GM23338 (cell line): Measurements from ENCODE around the gene DLG2. TPM values are rescaled to one million over a fixed set of nuclear protein-coding genes. Genes with fewer than 3 reads are reported as not detected.

Experiments
- ATAC-seq: fragments of 200-7000 bp; cut with Tn5 transposase; 3 replicates; pipeline ENCODE4 v1.9.1; 2020
- DNase-seq: peaks from one replicate; pipeline ENCODE4 v3.0.0-alpha.2; 2015; ENCODE audit warnings: low spot score
- H2AFZ ChIP-seq: fragments of 200-600 bp; sonication (generic); 2 replicates; pipeline ENCODE4 v1.8.0; 2016; ENCODE audit warnings: antibody characterized with exemption, mild to moderate bottlenecking, moderate library complexity
- H3F3A ChIP-seq: fragments of 200-600 bp; sonication (generic); replicated peaks from 2 replicates; pipeline ENCODE4 v1.8.0; 2017; ENCODE audit warnings: antibody characterized with exemption, mixed run types, low read depth
- H3K27ac ChIP-seq: fragments of 200-600 bp; sonication (generic); 2 replicates; pipeline ENCODE4 v1.6.1; 2016; ENCODE audit warnings: low read depth
- H3K27me3 ChIP-seq: fragments of 200-600 bp; sonication (generic); 2 replicates; pipeline ENCODE4 v1.8.0; 2016; ENCODE audit warnings: mild to moderate bottlenecking, mixed run types, moderate library complexity; ENCODE audit not compliant: insufficient read depth
- H3K36me3 ChIP-seq: fragments of 200-600 bp; sonication (generic); 2 replicates; pipeline ENCODE4 v1.8.0; 2016; ENCODE audit warnings: mild to moderate bottlenecking; ENCODE audit not compliant: insufficient read depth
- H3K4me1 ChIP-seq: fragments of 200-600 bp; sonication (generic); 2 replicates; pipeline ENCODE4 v1.8.0; 2016; ENCODE audit warnings: mild to moderate bottlenecking, moderate library complexity; ENCODE audit not compliant: insufficient read depth
- H3K4me2 ChIP-seq: fragments of 200-600 bp; sonication (generic); 2 replicates; pipeline ENCODE4 v1.7.1; 2017; ENCODE audit warnings: mixed run types
- H3K4me3 ChIP-seq: fragments of 200-600 bp; sonication (generic); 2 replicates; pipeline ENCODE4 v1.6.1; 2016; ENCODE audit warnings: mixed run types
- H3K79me2 ChIP-seq: fragments of 200-600 bp; sonication (generic); replicated peaks from 2 replicates; pipeline ENCODE4 v1.8.0; 2017; ENCODE audit warnings: mild to moderate bottlenecking; ENCODE audit not compliant: insufficient read depth
- H3K9me2 ChIP-seq: fragments of 200-600 bp; sonication (generic); 2 replicates; pipeline ENCODE4 v1.8.0; 2017; ENCODE audit not compliant: insufficient read depth
- H4K20me1 ChIP-seq: fragments of 200-600 bp; sonication (generic); replicated peaks from 2 replicates; pipeline ENCODE4 v1.8.0; 2017; ENCODE audit warnings: mild to moderate bottlenecking; ENCODE audit not compliant: insufficient read depth
- H3K27ac Mint-ChIP-seq: 2 replicates; pipeline ENCODE4 v1.8.0; 2020; ENCODE audit warnings: inconsistent platforms, mild to moderate bottlenecking, moderate library complexity, mixed read lengths
- H3K27me3 Mint-ChIP-seq: 3 replicates; pipeline ENCODE4 v1.8.0; 2022; ENCODE audit warnings: low read depth, mild to moderate bottlenecking, moderate library complexity, mixed read lengths, inconsistent platforms; ENCODE audit not compliant: insufficient read depth, poor library complexity
- H3K36me3 Mint-ChIP-seq: 3 replicates; pipeline ENCODE4 v1.8.0; 2021; ENCODE audit warnings: low read depth, mild to moderate bottlenecking, inconsistent platforms, moderate library complexity, mixed read lengths
- H3K4me1 Mint-ChIP-seq: 3 replicates; pipeline ENCODE4 v1.8.0; 2020; ENCODE audit warnings: mild to moderate bottlenecking, inconsistent platforms, mixed read lengths
- H3K4me3 Mint-ChIP-seq: 3 replicates; pipeline ENCODE4 v1.8.0; 2021; ENCODE audit warnings: moderate library complexity, mild to moderate bottlenecking, inconsistent platforms, mixed read lengths
- H3K9me3 Mint-ChIP-seq: 3 replicates; pipeline ENCODE4 v1.8.0; 2020; ENCODE audit warnings: moderate library complexity, mild to moderate bottlenecking, inconsistent platforms, mixed read lengths
- CREB1 ChIP-seq: fragments of 250-450 bp; sonication (Bioruptor Pico); IDR thresholded peaks from 2 replicates; pipeline ENCODE4 v1.5.0; 2020; ENCODE audit warnings: low read depth, mild to moderate bottlenecking, moderate library complexity
- EZH2 ChIP-seq: fragments of 200-600 bp; sonication (generic); IDR thresholded peaks from one replicate; pipeline ENCODE4 v1.8.0; 2017; ENCODE audit warnings: antibody characterized with exemption, mild to moderate bottlenecking, low read depth; ENCODE audit not compliant: unreplicated experiment
- EZH2phosphoT487 ChIP-seq: fragments of 200-600 bp; sonication (generic); IDR thresholded peaks from one replicate; pipeline ENCODE4 v1.8.1; 2018; ENCODE audit warnings: antibody characterized with exemption; ENCODE audit not compliant: unreplicated experiment
- JUNB ChIP-seq: IDR thresholded peaks from one replicate; pipeline ENCODE4 v1.6.1; 2016; ENCODE audit warnings: antibody characterized with exemption; ENCODE audit not compliant: unreplicated experiment
- NANOG ChIP-seq: IDR thresholded peaks from 2 replicates; pipeline ENCODE4 v1.6.1; 2016; ENCODE audit warnings: antibody characterized with exemption, borderline replicate concordance
- POLR2AphosphoS5 ChIP-seq: IDR thresholded peaks from 2 replicates; pipeline ENCODE4 v1.6.1; 2016; ENCODE audit warnings: antibody characterized with exemption, low read depth
- STAT1 ChIP-seq: IDR thresholded peaks from one replicate; pipeline ENCODE4 v1.6.1; 2016; ENCODE audit warnings: antibody characterized with exemption; ENCODE audit not compliant: unreplicated experiment
- ZNF331 ChIP-seq: fragments of 250-450 bp; sonication (Bioruptor Pico); IDR thresholded peaks from 2 replicates; pipeline ENCODE4 v1.5.0; 2020; ENCODE audit warnings: low read depth, mild to moderate bottlenecking, moderate library complexity
- polyA plus RNA-seq: library from polyadenylated mRNA; unstranded; fragments of >200 nt; fragmentation: Nextera tagmentation; extraction: Ambion mirVana; gene quantifications from 2 replicates; pipeline ENCODE4 v1.2.1, GENCODE V29; 2016
- total RNA-seq: library from RNA; depleted of rRNA; stranded (reverse); fragments of >200 nt; shearing (Covaris generic); gene quantifications from 2 replicates; pipeline ENCODE4 v1.2.3, GENCODE V29; 2014
- TF ChIP-seq, protein P1 (sequence below): fragments of 250-450 bp; sonication (Bioruptor Pico); IDR thresholded peaks from 2 replicates; pipeline ENCODE4 v1.5.0; 2020; ENCODE audit warnings: mild to moderate bottlenecking, moderate library complexity
- TF ChIP-seq, protein P2 (sequence below): IDR thresholded peaks from 2 replicates; pipeline ENCODE4 v1.6.1; 2016; ENCODE audit warnings: antibody characterized with exemption
- TF ChIP-seq, protein P3 (sequence below), 2 experiments: fragments of 200-600 bp in 1 of 2; sonication (generic) in 1 of 2; conservative IDR thresholded peaks; 2 replicates each; pipeline versions ENCODE4 v1.5.1 to v1.6.1; 2016 to 2017; ENCODE audit warnings: antibody characterized with exemption in 2 of 2, low read depth in 2 of 2, mild to moderate bottlenecking in 2 of 2, moderate library complexity in 1 of 2
- TF ChIP-seq, protein P4 (sequence below): IDR thresholded peaks from one replicate; pipeline ENCODE4 v1.6.1; 2018; ENCODE audit warnings: antibody characterized with exemption; ENCODE audit not compliant: unreplicated experiment

Gene DLG2
- total and polyA plus RNA-seq, 2 experiments from 2014 or later: 19.8 to 21.5 TPM

DNA sequence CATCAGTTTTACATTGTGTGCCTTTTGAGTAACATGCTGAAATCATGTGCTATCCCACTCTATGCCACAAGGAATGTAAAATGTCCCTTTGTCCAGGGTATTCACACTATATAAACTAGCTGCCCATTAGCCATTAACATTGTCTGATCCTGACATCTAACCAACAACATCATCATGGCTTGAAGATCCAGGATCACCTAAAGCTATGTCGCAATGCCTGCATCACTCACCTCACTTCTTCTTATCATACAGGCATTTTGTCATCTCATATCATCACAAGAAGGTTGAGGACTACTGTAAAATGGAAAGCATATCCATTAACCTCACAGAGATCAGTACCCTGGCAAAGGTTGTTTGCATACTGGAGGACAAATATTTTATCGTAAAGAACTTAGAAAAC is 742.3 kb downstream of the DLG2 start:
- H3K36me3 ChIP-seq: no peaks in the 10 kb centered on the region
- H3K4me1 ChIP-seq: no peaks in the 10 kb centered on the region
- no peak overlapping the region for H3K4me2 ChIP-seq
- H3K9me2 ChIP-seq: peaks cover 2% of the 10 kb centered on the region; the same call in 1 of the 2 replicates
- H3K27me3 ChIP-seq: no peaks in the 10 kb centered on the region
- no peaks in the 10 kb centered on the region for H3K79me2 ChIP-seq
- Mint-ChIP-seq H3K36me3 (no peaks in the 10 kb centered on the region), H3K27me3 (no peaks in the 10 kb centered on the region), H3K4me3 (no peak overlapping the region), H3K27ac (no peak overlapping the region), H3K4me1 (no peaks in the 10 kb centered on the region), H3K9me3 (no peaks in the 10 kb centered on the region)
- H2AFZ ChIP-seq: no peak overlapping the region
- DNase-seq (no peak), ATAC-seq (no peak)
- no peak for TF ChIP-seq JUNB
- TF ChIP-seq EZH2: no peak
- TF ChIP-seq ZNF331 (CRISPR knock-in tag): no peak
- TF ChIP-seq, protein P1, sequence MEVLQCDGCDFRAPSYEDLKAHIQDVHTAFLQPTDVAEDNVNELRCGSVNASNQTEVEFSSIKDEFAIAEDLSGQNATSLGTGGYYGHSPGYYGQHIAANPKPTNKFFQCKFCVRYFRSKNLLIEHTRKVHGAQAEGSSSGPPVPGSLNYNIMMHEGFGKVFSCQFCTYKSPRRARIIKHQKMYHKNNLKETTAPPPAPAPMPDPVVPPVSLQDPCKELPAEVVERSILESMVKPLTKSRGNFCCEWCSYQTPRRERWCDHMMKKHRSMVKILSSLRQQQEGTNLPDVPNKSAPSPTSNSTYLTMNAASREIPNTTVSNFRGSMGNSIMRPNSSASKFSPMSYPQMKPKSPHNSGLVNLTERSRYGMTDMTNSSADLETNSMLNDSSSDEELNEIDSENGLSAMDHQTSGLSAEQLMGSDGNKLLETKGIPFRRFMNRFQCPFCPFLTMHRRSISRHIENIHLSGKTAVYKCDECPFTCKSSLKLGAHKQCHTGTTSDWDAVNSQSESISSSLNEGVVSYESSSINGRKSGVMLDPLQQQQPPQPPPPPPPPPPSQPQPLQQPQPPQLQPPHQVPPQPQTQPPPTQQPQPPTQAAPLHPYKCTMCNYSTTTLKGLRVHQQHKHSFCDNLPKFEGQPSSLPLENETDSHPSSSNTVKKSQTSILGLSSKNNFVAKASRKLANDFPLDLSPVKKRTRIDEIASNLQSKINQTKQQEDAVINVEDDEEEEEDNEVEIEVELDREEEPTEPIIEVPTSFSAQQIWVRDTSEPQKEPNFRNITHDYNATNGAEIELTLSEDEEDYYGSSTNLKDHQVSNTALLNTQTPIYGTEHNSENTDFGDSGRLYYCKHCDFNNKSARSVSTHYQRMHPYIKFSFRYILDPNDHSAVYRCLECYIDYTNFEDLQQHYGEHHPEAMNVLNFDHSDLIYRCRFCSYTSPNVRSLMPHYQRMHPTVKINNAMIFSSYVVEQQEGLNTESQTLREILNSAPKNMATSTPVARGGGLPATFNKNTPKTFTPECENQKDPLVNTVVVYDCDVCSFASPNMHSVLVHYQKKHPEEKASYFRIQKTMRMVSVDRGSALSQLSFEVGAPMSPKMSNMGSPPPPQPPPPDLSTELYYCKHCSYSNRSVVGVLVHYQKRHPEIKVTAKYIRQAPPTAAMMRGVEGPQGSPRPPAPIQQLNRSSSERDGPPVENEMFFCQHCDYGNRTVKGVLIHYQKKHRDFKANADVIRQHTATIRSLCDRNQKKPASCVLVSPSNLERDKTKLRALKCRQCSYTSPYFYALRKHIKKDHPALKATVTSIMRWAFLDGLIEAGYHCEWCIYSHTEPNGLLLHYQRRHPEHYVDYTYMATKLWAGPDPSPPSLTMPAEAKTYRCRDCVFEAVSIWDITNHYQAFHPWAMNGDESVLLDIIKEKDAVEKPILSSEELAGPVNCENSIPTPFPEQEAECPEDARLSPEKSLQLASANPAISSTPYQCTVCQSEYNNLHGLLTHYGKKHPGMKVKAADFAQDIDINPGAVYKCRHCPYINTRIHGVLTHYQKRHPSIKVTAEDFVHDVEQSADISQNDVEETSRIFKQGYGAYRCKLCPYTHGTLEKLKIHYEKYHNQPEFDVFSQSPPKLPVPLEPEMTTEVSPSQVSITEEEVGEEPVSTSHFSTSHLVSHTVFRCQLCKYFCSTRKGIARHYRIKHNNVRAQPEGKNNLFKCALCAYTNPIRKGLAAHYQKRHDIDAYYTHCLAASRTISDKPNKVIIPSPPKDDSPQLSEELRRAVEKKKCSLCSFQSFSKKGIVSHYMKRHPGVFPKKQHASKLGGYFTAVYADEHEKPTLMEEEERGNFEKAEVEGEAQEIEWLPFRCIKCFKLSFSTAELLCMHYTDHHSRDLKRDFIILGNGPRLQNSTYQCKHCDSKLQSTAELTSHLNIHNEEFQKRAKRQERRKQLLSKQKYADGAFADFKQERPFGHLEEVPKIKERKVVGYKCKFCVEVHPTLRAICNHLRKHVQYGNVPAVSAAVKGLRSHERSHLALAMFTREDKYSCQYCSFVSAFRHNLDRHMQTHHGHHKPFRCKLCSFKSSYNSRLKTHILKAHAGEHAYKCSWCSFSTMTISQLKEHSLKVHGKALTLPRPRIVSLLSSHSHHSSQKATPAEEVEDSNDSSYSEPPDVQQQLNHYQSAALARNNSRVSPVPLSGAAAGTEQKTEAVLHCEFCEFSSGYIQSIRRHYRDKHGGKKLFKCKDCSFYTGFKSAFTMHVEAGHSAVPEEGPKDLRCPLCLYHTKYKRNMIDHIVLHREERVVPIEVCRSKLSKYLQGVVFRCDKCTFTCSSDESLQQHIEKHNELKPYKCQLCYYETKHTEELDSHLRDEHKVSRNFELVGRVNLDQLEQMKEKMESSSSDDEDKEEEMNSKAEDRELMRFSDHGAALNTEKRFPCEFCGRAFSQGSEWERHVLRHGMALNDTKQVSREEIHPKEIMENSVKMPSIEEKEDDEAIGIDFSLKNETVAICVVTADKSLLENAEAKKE (CRISPR knock-in tag): no peak
- TF ChIP-seq EZH2phosphoT487: no peak
- no peak for TF ChIP-seq STAT1
- TF ChIP-seq, protein P2, sequence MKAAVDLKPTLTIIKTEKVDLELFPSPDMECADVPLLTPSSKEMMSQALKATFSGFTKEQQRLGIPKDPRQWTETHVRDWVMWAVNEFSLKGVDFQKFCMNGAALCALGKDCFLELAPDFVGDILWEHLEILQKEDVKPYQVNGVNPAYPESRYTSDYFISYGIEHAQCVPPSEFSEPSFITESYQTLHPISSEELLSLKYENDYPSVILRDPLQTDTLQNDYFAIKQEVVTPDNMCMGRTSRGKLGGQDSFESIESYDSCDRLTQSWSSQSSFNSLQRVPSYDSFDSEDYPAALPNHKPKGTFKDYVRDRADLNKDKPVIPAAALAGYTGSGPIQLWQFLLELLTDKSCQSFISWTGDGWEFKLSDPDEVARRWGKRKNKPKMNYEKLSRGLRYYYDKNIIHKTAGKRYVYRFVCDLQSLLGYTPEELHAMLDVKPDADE: no peak
- no peak for TF ChIP-seq CREB1
- TF ChIP-seq, protein P3, sequence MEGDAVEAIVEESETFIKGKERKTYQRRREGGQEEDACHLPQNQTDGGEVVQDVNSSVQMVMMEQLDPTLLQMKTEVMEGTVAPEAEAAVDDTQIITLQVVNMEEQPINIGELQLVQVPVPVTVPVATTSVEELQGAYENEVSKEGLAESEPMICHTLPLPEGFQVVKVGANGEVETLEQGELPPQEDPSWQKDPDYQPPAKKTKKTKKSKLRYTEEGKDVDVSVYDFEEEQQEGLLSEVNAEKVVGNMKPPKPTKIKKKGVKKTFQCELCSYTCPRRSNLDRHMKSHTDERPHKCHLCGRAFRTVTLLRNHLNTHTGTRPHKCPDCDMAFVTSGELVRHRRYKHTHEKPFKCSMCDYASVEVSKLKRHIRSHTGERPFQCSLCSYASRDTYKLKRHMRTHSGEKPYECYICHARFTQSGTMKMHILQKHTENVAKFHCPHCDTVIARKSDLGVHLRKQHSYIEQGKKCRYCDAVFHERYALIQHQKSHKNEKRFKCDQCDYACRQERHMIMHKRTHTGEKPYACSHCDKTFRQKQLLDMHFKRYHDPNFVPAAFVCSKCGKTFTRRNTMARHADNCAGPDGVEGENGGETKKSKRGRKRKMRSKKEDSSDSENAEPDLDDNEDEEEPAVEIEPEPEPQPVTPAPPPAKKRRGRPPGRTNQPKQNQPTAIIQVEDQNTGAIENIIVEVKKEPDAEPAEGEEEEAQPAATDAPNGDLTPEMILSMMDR (conservative IDR thresholded peaks at IDR 0.05; ENCODE audit: low read depth in 2 of 2): no peak
- TF ChIP-seq POLR2AphosphoS5: no peak
- TF ChIP-seq NANOG: no peak
- TF ChIP-seq, protein P4, sequence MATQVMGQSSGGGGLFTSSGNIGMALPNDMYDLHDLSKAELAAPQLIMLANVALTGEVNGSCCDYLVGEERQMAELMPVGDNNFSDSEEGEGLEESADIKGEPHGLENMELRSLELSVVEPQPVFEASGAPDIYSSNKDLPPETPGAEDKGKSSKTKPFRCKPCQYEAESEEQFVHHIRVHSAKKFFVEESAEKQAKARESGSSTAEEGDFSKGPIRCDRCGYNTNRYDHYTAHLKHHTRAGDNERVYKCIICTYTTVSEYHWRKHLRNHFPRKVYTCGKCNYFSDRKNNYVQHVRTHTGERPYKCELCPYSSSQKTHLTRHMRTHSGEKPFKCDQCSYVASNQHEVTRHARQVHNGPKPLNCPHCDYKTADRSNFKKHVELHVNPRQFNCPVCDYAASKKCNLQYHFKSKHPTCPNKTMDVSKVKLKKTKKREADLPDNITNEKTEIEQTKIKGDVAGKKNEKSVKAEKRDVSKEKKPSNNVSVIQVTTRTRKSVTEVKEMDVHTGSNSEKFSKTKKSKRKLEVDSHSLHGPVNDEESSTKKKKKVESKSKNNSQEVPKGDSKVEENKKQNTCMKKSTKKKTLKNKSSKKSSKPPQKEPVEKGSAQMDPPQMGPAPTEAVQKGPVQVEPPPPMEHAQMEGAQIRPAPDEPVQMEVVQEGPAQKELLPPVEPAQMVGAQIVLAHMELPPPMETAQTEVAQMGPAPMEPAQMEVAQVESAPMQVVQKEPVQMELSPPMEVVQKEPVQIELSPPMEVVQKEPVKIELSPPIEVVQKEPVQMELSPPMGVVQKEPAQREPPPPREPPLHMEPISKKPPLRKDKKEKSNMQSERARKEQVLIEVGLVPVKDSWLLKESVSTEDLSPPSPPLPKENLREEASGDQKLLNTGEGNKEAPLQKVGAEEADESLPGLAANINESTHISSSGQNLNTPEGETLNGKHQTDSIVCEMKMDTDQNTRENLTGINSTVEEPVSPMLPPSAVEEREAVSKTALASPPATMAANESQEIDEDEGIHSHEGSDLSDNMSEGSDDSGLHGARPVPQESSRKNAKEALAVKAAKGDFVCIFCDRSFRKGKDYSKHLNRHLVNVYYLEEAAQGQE: no peak
- H3K27ac ChIP-seq: no peak overlapping the region
- H3F3A ChIP-seq: no peaks in the 10 kb centered on the region
- H3K4me3 ChIP-seq: no peak overlapping the region
- H4K20me1 ChIP-seq: no peaks in the 10 kb centered on the region
